Hepatocyte (in vitro differentiated cells): ENCODE data around the gene CELF4. TPM values are rescaled to one million over a fixed set of nuclear protein-coding genes. Genes with fewer than 3 reads are reported as not detected.

ENCODE experiments used
- DNase-seq: peaks from one replicate; pipeline ENCODE4 v3.0.0-alpha.2; 2016; ENCODE audit warnings: low spot score
- H2AFZ ChIP-seq: fragments of 200-600 bp; sonication (generic); 2 replicates; pipeline ENCODE4 v1.6.0; 2016; ENCODE audit warnings: antibody characterized with exemption, mild to moderate bottlenecking
- H3K27ac ChIP-seq: fragments of 200-600 bp; sonication (generic); 2 replicates; pipeline ENCODE4 v1.5.1; 2016; ENCODE audit warnings: mild to moderate bottlenecking
- H3K27me3 ChIP-seq: fragments of 200-600 bp; sonication (generic); 2 replicates; pipeline ENCODE4 v1.6.1; 2016
- H3K36me3 ChIP-seq: fragments of 200-600 bp; sonication (generic); replicated peaks from 2 replicates; pipeline ENCODE4 v1.5.1; 2016; ENCODE audit warnings: low read depth; ENCODE audit not compliant: insufficient read depth
- H3K4me1 ChIP-seq: fragments of 200-600 bp; sonication (generic); 2 replicates; pipeline ENCODE4 v1.5.1; 2016; ENCODE audit warnings: mild to moderate bottlenecking, moderate library complexity; ENCODE audit not compliant: insufficient read depth
- H3K4me2 ChIP-seq: fragments of 200-600 bp; sonication (generic); 2 replicates; pipeline ENCODE4 v1.6.0; 2016
- H3K4me3 ChIP-seq: fragments of 200-600 bp; sonication (generic); 2 replicates; pipeline ENCODE4 v1.5.1; 2016; ENCODE audit warnings: mild to moderate bottlenecking
- H3K79me2 ChIP-seq: fragments of 200-600 bp; sonication (generic); 2 replicates; pipeline ENCODE4 v1.6.0; 2017; ENCODE audit warnings: mild to moderate bottlenecking
- H3K9me2 ChIP-seq: fragments of 200-600 bp; sonication (generic); replicated peaks from 2 replicates; pipeline ENCODE4 v1.6.0; 2017; ENCODE audit warnings: mild to moderate bottlenecking; ENCODE audit not compliant: insufficient read depth
- H3K9me3 ChIP-seq: fragments of 200-600 bp; sonication (generic); 2 replicates; pipeline ENCODE4 v1.5.1; 2016; ENCODE audit warnings: low read depth, mild to moderate bottlenecking
- H4K20me1 ChIP-seq: fragments of 200-600 bp; sonication (generic); 2 replicates; pipeline ENCODE4 v1.6.0; 2016; ENCODE audit warnings: mild to moderate bottlenecking; ENCODE audit not compliant: insufficient read depth, poor library complexity, severe bottlenecking
- CTCF ChIP-seq: fragments of 200-600 bp; sonication (generic); IDR thresholded peaks from 2 replicates; pipeline ENCODE4 v1.5.1; 2016; ENCODE audit warnings: antibody characterized with exemption, mild to moderate bottlenecking; ENCODE audit not compliant: poor library complexity
- EZH2 ChIP-seq: fragments of 200-600 bp; sonication (generic); IDR thresholded peaks from 2 replicates; pipeline ENCODE4 v1.6.1; 2016; ENCODE audit warnings: antibody characterized with exemption, mild to moderate bottlenecking, borderline replicate concordance
- EZH2phosphoT487 ChIP-seq: fragments of 200-600 bp; sonication (generic); IDR thresholded peaks from one replicate; pipeline ENCODE4 v1.6.1; 2018; ENCODE audit warnings: antibody characterized with exemption, mild to moderate bottlenecking, low read depth, moderate library complexity; ENCODE audit not compliant: unreplicated experiment, severe bottlenecking
- WGBS: methylation state at CpG from one replicate; pipeline ENCODE4 v1.1.6; 2016; ENCODE audit warnings: low lambda C conversion rate; ENCODE audit errors: missing lambda C conversion rate; 5-methylcytosine and 5-hydroxymethylcytosine counted together
- polyA plus RNA-seq: library from polyadenylated mRNA; unstranded; fragments of >200 nt; fragmentation: Nextera tagmentation; extraction: Ambion mirVana; gene quantifications from 2 replicates; pipeline ENCODE4 v1.2.1, GENCODE V29; 2016
- total RNA-seq: library from RNA; depleted of rRNA; stranded (reverse); fragments of >200 nt; gene quantifications from 2 replicates; pipeline ENCODE4 v1.2.3, GENCODE V29; 2014

CELF4 gene
- total and polyA plus RNA-seq, 2 experiments from 2014 or later, result 1.3 to 2.9 TPM

GRCh38 chr18:37258819-37259218, 306.8 kb downstream of the CELF4 start:
- peaks cover 10% of the 10 kb centered on the region for H3K27me3 ChIP-seq
- H3K4me1 ChIP-seq, result peaks cover 3% of the 10 kb centered on the region
- 77% methylated on average over 11 of the region's 11 CpGs for WGBS
- no peaks in the 10 kb centered on the region for H4K20me1 ChIP-seq
- H3K9me3 ChIP-seq, result no peaks in the 10 kb centered on the region
- no peak for DNase-seq
- TF ChIP-seq EZH2phosphoT487, result no peak
- TF ChIP-seq EZH2, result no peak
- no peak for TF ChIP-seq CTCF
- H3K36me3 ChIP-seq, result no peaks in the 10 kb centered on the region
- H3K27ac ChIP-seq, result no peak overlapping the region
- H3K9me2 ChIP-seq, result no peaks in the 10 kb centered on the region
- H3K4me3 ChIP-seq, result no peak overlapping the region
- H3K79me2 ChIP-seq, result no peaks in the 10 kb centered on the region
- H3K4me2 ChIP-seq, result no peak overlapping the region
- no peak overlapping the region for H2AFZ ChIP-seq

- Histone ChIP-seq H3K4me2 (no peak overlapping the region), H3K27me3 (peaks cover 10% of the 10 kb centered on the region), H3K27ac (no peak overlapping the region), H2AFZ (no peak overlapping the region), H3K9me2 (no peaks in the 10 kb centered on the region), H3K9me3 (no peaks in the 10 kb centered on the region), H3K79me2 (no peaks in the 10 kb centered on the region), H3K4me1 (peaks cover 9% of the 10 kb centered on the region), H3K36me3 (no peaks in the 10 kb centered on the region), H4K20me1 (no peaks in the 10 kb centered on the region), H3K4me3 (no peak overlapping the region)
- DNase-seq, result no peak
- WGBS, result 76% methylated on average over 9 of the region's 9 CpGs
- TF ChIP-seq EZH2phosphoT487 (no peak), EZH2 (no peak), CTCF (no peak)
These were observed 307.5 kb downstream of the CELF4 start for GRCh38 chr18:37258131-37258530.

GRCh38 chr18:37254973-37255372, 310.6 kb downstream of the CELF4 start:
- Histone ChIP-seq H4K20me1 (no peaks in the 10 kb centered on the region), H3K79me2 (no peaks in the 10 kb centered on the region), H3K27me3 (peaks cover 10% of the 10 kb centered on the region), H3K36me3 (no peaks in the 10 kb centered on the region), H3K9me3 (no peaks in the 10 kb centered on the region), H3K4me2 (no peak overlapping the region), H3K9me2 (no peaks in the 10 kb centered on the region), H3K4me3 (no peak overlapping the region), H3K27ac (no peak overlapping the region), H3K4me1 (peaks cover 10% of the 10 kb centered on the region), H2AFZ (no peak overlapping the region)
- 75% methylated on average over 12 of the region's 12 CpGs for WGBS
- DNase-seq, result no peak
- TF ChIP-seq EZH2phosphoT487 (no peak), EZH2 (no peak), CTCF (no peak)
